Esophagus (tissue), 2 donors: ENCODE results near the gene CIB1. TPM values are rescaled to one million over a fixed set of nuclear protein-coding genes. Genes with fewer than 3 reads are reported as not detected.
"Not testable (repeated sequence)": the region's sequence is repeated elsewhere in the genome, so short reads cannot be mapped to it uniquely, and the experiment has no call there.

ENCODE experiments used
- H3K27ac ChIP-seq, 2 donors: one replicate each; pipeline ENCODE4 v1.5.1; 2013; ENCODE audit warnings: low read depth in 2 of 2, mild to moderate bottlenecking in 2 of 2, inconsistent platforms in 1 of 2, low read length in 1 of 2, moderate library complexity in 1 of 2
- H3K27me3 ChIP-seq, 2 donors: one replicate each; pipeline ENCODE4 v1.6.1; 2013; ENCODE audit warnings: low read length in 2 of 2, control low read depth in 1 of 2, mild to moderate bottlenecking in 1 of 2; ENCODE audit not compliant: insufficient read depth in 2 of 2, control insufficient read depth in 1 of 2
- H3K36me3 ChIP-seq, 2 donors: one replicate each; pipeline ENCODE4 v1.6.1; 2013; ENCODE audit warnings: low read length in 1 of 2; ENCODE audit not compliant: control insufficient read depth in 2 of 2, insufficient read depth in 2 of 2
- H3K4me1 ChIP-seq, 2 donors: one replicate each; pipeline ENCODE4 v1.6.1; 2013; ENCODE audit warnings: low read length in 1 of 2; ENCODE audit not compliant: control insufficient read depth in 2 of 2, insufficient read depth in 2 of 2
- H3K4me3 ChIP-seq, 2 donors: one replicate each; pipeline ENCODE4 v1.5.1; 2013; ENCODE audit warnings: low read length in 2 of 2, mild to moderate bottlenecking in 2 of 2, low read depth in 1 of 2, moderate library complexity in 1 of 2
- H3K9me3 ChIP-seq, 2 donors: one replicate each; pipeline ENCODE4 v1.6.1; 2013; ENCODE audit warnings: mild to moderate bottlenecking in 2 of 2, low read depth in 1 of 2, low read length in 1 of 2, moderate library complexity in 1 of 2; ENCODE audit not compliant: control insufficient read depth in 2 of 2, insufficient read depth in 1 of 2
- WGBS, 2 donors: extraction: QIAGEN DNeasy Blood & Tissue Kit; methylation state at CpG; one replicate each; pipeline ENCODE4 v1.1.7; 2013; 5-methylcytosine and 5-hydroxymethylcytosine counted together
- polyA plus RNA-seq, 2 donors: library from polyadenylated mRNA; stranded (reverse); fragments of 200-250 nt; gene quantifications; one replicate each; pipeline ENCODE4 v1.2.3, GENCODE V29; 2013
- donor health status: healthy with polysubstance abuse.
- donor health status: Bipolar disorder and iron deficiency.

The CIB1 gene
- polyA plus RNA-seq, 2 donors: 88.5 to 121 TPM

DNA sequence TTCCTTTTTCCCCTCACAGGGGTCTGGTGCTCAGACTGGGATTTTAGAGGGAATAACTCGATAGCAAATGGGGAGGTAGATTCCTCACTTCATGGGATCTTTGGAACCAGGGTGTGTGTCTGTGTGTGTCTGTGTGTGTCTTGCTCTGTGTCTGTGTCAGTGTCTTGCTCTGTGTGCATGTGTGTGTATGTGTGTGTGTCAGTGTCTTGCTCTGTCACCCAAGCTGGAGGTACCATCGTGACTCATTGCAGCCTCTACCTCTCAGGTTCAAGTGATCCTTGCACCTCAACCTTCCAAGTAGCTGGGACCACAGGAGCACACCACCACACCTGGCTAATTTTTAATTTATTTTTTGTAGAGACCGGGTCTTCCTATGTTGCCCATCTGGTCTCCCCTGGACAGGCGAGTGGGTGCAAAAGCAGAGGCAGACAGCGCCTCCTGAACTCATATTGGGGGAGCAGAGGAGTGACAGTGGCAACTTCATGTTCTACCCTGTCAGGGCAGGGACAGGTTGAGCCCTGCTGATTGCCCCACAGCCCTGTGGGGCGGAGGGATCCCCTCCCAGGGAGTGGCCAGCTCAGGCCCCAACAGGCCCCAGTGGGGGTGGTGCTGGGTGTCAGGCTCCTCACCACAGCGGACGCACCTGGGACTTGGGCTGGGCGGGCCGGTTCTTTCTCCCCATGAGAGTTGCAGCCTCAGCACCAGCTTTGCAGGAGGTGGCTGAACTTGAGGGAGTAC lies 43.0 kb downstream of the CIB1 start:
- WGBS, 2 donors: 55 to 56% methylated on average over 10 of the region's 10 CpGs
- no peaks in the 10 kb centered on the region for H3K27me3 ChIP-seq
- peaks cover 0 to 6% of the 10 kb centered on the region in 2 donors for H3K36me3 ChIP-seq
- no peak overlapping the region for H3K4me3 ChIP-seq
- no peaks in the 10 kb centered on the region for H3K9me3 ChIP-seq
- peaks cover 15 to 32% of the 10 kb centered on the region in 2 donors for H3K4me1 ChIP-seq
- H3K27ac ChIP-seq: peak overlapping the region; percentile 93 to 96

DNA sequence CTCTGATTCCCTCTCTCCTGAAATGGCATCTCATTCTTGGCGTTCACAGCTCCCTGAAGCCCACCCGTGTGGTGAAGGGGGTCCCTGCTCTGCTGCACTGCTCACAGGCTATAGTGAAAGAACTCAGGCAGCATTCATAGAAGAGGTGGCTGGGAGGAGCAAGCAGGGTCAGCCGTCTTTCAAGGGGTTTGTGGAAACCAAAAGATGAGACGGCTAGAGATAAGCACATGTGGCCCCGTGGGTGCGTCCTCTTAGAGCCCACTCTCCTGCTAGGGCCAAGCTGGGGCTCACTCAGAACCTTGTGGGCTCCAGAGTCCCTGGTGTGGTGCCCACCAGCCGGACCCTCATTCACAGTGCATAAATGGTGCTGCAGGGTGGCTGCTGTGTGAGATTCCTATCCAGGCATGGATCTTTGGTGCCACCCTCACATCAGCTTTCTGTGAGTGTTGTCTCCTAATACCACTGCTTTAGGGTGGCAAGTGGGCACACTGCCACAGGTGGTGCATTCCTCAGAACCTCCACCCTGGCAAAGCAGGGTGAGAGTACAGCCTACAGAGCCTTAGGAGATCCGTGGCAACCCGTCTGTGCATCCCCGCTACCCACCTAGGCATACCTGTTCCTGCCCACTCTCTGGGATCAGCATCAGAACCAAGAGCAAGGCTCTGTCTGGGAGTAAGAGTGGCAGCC lies 43.8 kb downstream of the CIB1 start:
- 56 to 66% methylated on average over 10 of the region's 10 CpGs for WGBS, 2 donors
- Histone ChIP-seq H3K4me1 (peaks cover 15 to 32% of the 10 kb centered on the region in 2 donors), H3K36me3 (peaks cover 0 to under 1% of the 10 kb centered on the region in 2 donors), H3K4me3 (no peak overlapping the region), H3K27me3 (no peaks in the 10 kb centered on the region), H3K9me3 (no peaks in the 10 kb centered on the region), H3K27ac (peak overlapping the region; percentile 93 to 96)

DNA sequence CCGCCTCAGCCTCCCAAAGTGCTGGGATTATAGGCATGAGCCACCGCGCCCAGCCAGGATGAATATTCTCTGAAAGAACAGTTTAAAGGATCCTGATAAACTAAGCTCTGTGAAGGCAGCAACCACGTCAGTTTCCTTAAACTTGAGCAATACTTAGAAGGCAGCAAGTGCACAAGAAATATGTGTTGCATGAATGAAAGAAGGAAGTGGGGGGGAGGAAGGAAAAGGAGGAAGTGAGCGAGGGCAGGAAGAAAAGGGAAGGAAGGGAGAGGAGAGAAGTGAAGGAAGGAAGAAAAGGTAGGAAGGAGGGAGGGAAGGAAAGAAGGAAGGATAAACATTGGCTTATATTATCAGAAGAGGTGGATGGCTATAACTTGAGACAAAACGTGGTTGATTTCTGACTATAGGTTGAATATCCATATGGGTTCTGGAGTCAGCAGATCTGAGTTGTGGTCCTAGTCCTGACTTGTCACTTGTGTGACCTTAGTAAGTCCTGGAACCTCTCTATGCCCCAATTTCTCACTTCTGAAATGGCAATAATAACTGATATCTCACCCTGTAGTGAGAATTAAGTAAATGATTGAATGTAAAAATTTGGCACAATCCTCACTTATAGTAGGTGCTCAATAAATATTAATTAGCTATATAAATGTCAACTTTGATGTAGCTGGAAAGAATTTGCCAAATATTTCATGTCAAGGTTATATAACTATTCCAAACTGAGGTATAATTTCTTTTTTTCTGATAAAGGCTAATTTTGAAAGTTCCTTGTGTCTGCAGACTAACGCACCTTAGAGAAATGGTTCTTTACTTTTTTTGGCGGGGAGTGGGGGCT lies 44.6 kb downstream of the CIB1 start:
- Histone ChIP-seq H3K4me3 (no peak overlapping the region), H3K9me3 (no peaks in the 10 kb centered on the region), H3K36me3 (no peaks in the 10 kb centered on the region), H3K4me1 (peaks cover 15 to 32% of the 10 kb centered on the region in 2 donors), H3K27me3 (no peaks in the 10 kb centered on the region), H3K27ac (peak overlapping the region; percentile 93 to 96)
- WGBS, 2 donors: 61 to 65% methylated on average over 8 of the region's 8 CpGs

DNA sequence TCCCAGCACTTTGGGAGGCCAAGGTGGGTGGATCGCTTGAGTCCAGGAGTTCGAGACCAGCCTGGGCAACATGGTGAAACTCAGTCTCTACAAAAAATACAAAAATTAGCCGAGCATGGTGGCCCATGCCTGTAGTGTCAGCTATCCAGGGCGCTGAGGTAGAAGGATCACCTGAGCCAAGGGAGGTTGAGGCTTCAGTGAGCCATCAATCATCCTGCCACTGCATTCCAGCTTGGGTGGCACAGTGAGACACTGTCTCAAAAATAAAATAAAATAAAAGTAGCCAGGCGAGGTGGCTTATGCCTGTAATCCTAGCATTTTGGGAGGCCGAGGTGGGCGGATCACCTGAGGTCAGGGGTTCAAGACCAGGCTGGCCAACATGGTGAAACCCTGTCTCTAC lies 45.7 kb downstream of the CIB1 start:
- H3K4me3 ChIP-seq, H3K36me3 ChIP-seq, H3K9me3 ChIP-seq, H3K27me3 ChIP-seq: not testable (repeated sequence)
- H3K27ac ChIP-seq: peak overlapping the region; percentile 52 to 73
- WGBS, 2 donors: 86 to 89% methylated on average over 7 of the region's 7 CpGs
- peaks cover 15 to 30% of the 10 kb centered on the region in 2 donors for H3K4me1 ChIP-seq

DNA sequence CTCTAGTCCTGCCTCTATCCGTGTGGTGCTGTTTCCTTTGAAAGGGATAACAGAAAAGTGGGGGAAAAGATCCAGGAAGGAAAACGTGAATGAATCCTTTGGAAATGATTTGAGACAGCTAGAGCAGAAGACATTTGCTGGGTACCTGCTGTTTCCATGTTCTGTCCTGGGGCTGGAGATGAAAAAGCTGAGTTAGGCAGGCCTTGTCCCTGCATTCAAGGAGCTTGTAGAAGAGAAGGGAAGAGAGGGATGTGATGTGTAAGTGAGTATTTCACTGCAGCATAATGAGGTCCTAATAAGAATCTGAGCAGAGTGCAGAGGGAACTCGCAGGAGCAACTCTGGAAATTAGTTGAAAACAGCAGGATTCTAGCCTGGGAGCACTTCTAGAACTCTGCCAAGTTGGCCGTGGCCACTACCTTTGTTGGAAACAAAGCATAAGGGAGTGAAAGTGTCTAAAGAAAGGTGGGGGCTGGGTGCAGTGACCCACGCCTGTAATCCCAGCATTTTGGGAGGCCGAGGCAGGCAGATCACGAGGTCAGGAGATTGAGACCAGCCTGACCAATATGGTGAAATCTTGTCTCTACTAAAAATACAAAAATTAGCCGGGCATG lies 46.4 kb downstream of the CIB1 start:
- WGBS, 2 donors: 44 to 56% methylated on average over 8 of the region's 8 CpGs
- Histone ChIP-seq H3K27ac (peak overlapping the region; percentile 66 to 89), H3K4me1 (peaks cover 15 to 30% of the 10 kb centered on the region in 2 donors), H3K4me3 (peak overlapping the region in 1 of 2 donors; percentile 21), H3K27me3 (no peaks in the 10 kb centered on the region), H3K36me3 (no peaks in the 10 kb centered on the region), H3K9me3 (no peaks in the 10 kb centered on the region)

DNA sequence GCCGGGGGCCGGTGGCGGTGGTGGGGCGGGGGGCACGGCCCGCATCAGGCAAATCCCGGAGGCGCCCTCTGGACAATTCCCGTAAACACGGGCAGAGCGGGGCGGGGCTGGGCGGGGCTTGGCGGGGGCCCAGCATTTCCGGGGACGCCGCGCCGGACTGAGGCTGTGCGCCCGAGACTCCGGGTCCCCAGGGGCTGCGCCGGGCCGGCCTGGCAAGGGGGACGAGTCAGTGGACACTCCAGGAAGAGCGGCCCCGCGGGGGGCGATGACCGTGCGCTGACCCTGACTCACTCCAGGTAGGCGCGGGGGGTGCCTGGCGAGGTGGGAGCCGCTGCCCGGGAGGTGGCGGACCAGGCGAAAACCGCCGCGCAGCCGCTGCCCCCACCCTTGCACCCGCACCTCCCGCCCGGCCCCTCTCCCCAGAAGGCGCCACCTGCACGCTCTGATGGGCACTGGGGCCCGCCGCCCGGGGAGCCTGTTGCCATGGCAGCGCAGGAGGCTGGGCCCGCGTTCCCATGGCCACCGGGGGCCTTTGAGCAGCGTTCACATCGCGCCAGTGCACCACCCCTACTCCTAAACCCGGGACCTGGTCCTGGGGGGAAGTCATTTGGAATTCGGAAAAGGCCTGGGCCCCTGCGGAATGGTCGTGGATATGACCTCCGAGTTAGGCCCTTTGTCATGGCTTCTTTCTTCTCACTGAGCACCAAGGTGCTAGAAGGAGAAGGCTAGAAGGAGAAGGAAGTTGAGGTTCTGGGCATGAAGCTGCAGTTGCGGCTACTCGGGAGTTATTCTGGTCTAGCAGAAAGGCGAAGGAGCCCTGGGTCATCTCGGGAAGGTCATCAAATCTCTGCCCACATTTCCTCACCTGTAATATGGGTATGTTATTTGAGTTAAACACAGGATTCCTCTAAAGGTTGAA lies 48.7 kb downstream of the CIB1 start:
- 4 to 5% methylated on average over 47 to 67 of the region's 67 CpGs for WGBS, 2 donors
- Histone ChIP-seq H3K36me3 (no peaks in the 10 kb centered on the region), H3K4me1 (peaks cover 5 to 11% of the 10 kb centered on the region in 2 donors), H3K27ac (peak overlapping the region; percentile 97 to 99), H3K9me3 (no peaks in the 10 kb centered on the region), H3K27me3 (no peaks in the 10 kb centered on the region), H3K4me3 (peak overlapping the region; percentile 78 to 90)

DNA sequence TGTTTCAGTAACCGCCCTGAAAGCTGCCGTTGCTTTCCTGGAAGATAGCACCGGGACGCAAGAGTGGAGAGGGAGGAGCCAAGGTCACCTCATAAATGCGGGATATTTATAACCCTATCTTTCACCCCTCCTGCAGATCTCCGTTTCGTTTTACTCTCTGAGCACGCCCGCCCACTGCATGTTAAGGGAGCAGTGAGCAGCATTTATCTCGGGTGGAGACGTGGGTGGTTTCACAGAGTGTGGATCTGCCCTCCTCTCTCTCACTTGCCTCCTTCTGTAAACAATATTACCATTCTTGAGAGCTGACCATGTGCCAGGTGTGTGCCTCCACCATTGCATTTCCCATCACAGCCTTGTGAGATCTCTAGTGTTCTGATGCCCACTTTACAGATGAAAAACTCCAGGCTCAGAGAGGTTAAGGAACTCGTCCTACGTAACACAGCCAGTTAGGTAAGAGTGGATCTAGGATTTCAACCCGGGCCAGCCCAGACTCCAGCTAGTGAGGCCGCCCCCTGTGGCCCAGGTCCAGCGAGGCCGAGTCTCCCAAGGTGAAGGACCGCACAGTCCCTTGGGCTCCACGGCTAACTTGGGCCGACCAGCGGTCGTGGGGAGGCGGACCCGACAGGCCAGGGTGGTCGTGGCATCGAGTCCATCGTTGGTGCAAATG lies 49.5 kb downstream of the CIB1 start:
- Histone ChIP-seq H3K27ac (peak overlapping the region; percentile 97 to 99), H3K36me3 (no peaks in the 10 kb centered on the region), H3K4me3 (peak overlapping the region; percentile 78 to 90), H3K9me3 (no peaks in the 10 kb centered on the region), H3K4me1 (peaks cover 0 to 7% of the 10 kb centered on the region in 2 donors), H3K27me3 (no peaks in the 10 kb centered on the region)
- 13 to 14% methylated on average over 27 of the region's 27 CpGs for WGBS, 2 donors

DNA sequence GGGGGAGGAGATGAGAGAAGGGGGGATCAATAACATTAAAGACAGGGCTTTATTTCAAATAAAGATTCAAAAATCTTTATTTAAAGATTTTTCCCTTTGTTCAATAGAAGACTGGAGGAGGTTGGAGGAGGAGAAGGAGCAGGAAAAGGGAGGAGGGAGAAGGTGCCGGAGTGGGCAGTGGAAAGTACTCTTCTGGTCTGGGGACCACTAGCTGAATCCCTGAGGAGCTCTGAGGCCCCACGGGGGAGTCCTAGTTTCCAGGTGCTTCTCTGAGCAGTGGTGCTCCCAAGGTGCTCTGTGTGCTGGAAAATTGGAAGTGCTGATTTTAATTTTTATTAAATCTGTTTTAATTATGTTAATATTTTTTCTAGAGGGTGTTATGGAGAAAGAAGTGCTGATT lies 52.0 kb downstream of the CIB1 start:
- Histone ChIP-seq H3K4me1 (peaks cover 3 to 11% of the 10 kb centered on the region in 2 donors), H3K4me3 (no peak overlapping the region), H3K27me3 (no peaks in the 10 kb centered on the region), H3K27ac (peak overlapping the region in 1 of 2 donors; percentile 56), H3K9me3 (no peaks in the 10 kb centered on the region), H3K36me3 (no peaks in the 10 kb centered on the region)
- 58 to 59% methylated on average over 2 of the region's 2 CpGs for WGBS, 2 donors
